ENCODE measurements around the gene CD70. TPM values are rescaled to one million over a fixed set of nuclear protein-coding genes. Genes with fewer than 3 reads are reported as not detected.
"Not testable (repeated sequence)": the region's sequence is repeated elsewhere in the genome, so short reads cannot be mapped to it uniquely, and the experiment has no call there.

The CD70 gene
- total RNA-seq, 4 donors from 2014 or later = not detected

GRCh38 chr19:6586056-6586455 is 4.9 kb downstream of the CD70 start:
- in situ Hi-C loops (cut with MboI; ENCODE audit: low sequenced_read_pairs in 4 of 4) (no loop called here), intact Hi-C loops (cut with DNase I; ENCODE audit: low total_unique reads) (no loop called here)
- H3K27ac ChIP-seq = no peak overlapping the region
- no peaks in the 10 kb centered on the region for H3K36me3 ChIP-seq
- TF ChIP-seq POLR2A (IDR thresholded peaks at IDR 0.05) (no peak), CTCF (IDR thresholded peaks at IDR 0.05 in 4 of 5, conservative IDR thresholded peaks at IDR 0.05 in 1 of 5) (no peak)
- peaks cover 0 to 6% of the 10 kb centered on the region in 2 donors for H3K4me1 ChIP-seq
- no peaks in the 10 kb centered on the region for H3K9me3 ChIP-seq
- H3K4me3 ChIP-seq = no peak overlapping the region
- peaks cover 55 to 62% (median 61%) of the 10 kb centered on the region in 3 donors for H3K27me3 ChIP-seq
- ATAC-seq (no peak), DNase-seq (no peak)

GRCh38 chr19:6582515-6583484 is 8.2 kb downstream of the CD70 start:
- intact Hi-C loops (cut with DNase I; ENCODE audit: low total_unique reads); DNase-seq; H3K9me3 ChIP-seq; H3K36me3 ChIP-seq; ATAC-seq; H3K4me1 ChIP-seq; H3K27ac ChIP-seq; in situ Hi-C loops (cut with MboI; ENCODE audit: low sequenced_read_pairs in 4 of 4); H3K4me3 ChIP-seq: not testable (repeated sequence)
- H3K27me3 ChIP-seq = peaks cover 26 to 31% (median 30%) of the 10 kb centered on the region in 3 donors

GRCh38 chr19:6580313-6580712 is 10.6 kb downstream of the CD70 start:
- H3K27me3 ChIP-seq = peaks cover 1 to 7% (median 5%) of the 10 kb centered on the region in 3 donors
- intact Hi-C loops (cut with DNase I; ENCODE audit: low total_unique reads) = no loop called here
- in situ Hi-C loops (cut with MboI; ENCODE audit: low sequenced_read_pairs in 4 of 4) = no loop called here
- no peak for TF ChIP-seq POLR2A (IDR thresholded peaks at IDR 0.05)
- TF ChIP-seq CTCF (IDR thresholded peaks at IDR 0.05 in 4 of 5, conservative IDR thresholded peaks at IDR 0.05 in 1 of 5) = no peak
- no peak for DNase-seq
- H3K27ac ChIP-seq = no peak overlapping the region
- no peak for ATAC-seq
- no peaks in the 10 kb centered on the region for H3K36me3 ChIP-seq
- no peak overlapping the region for H3K4me3 ChIP-seq
- H3K4me1 ChIP-seq = no peaks in the 10 kb centered on the region
- H3K9me3 ChIP-seq = no peaks in the 10 kb centered on the region

GRCh38 chr19:6579450-6580178 is 11.3 kb downstream of the CD70 start:
- Histone ChIP-seq H3K27ac (no peak overlapping the region), H3K9me3 (no peaks in the 10 kb centered on the region), H3K27me3 (peaks cover 0 to 3% (median 0%) of the 10 kb centered on the region in 3 donors), H3K4me1 (no peaks in the 10 kb centered on the region), H3K36me3 (no peaks in the 10 kb centered on the region), H3K4me3 (no peak overlapping the region)
- DNase-seq (no peak), ATAC-seq (no peak)
- in situ Hi-C loops (cut with MboI; ENCODE audit: low sequenced_read_pairs in 4 of 4) (no loop called here), intact Hi-C loops (cut with DNase I; ENCODE audit: low total_unique reads) (no loop called here)
- TF ChIP-seq CTCF (IDR thresholded peaks at IDR 0.05 in 4 of 5, conservative IDR thresholded peaks at IDR 0.05 in 1 of 5) = no peak
- no peak for TF ChIP-seq POLR2A (IDR thresholded peaks at IDR 0.05)

All from gastrocnemius medialis (tissue), 4 donors.